Activated CD4-positive, alpha-beta T cell treated with anti-CD3 and anti-CD28 coated beads, Interleukin-2, amount 50 U/mL, for 4 hours (primary cell): ENCODE results near the gene COL27A1.

ENCODE experiments used
- DNase-seq, 2 experiments: peaks; one replicate each; pipeline ENCODE4 v3.0.0-alpha.2; 2020

Gene COL27A1

DNA sequence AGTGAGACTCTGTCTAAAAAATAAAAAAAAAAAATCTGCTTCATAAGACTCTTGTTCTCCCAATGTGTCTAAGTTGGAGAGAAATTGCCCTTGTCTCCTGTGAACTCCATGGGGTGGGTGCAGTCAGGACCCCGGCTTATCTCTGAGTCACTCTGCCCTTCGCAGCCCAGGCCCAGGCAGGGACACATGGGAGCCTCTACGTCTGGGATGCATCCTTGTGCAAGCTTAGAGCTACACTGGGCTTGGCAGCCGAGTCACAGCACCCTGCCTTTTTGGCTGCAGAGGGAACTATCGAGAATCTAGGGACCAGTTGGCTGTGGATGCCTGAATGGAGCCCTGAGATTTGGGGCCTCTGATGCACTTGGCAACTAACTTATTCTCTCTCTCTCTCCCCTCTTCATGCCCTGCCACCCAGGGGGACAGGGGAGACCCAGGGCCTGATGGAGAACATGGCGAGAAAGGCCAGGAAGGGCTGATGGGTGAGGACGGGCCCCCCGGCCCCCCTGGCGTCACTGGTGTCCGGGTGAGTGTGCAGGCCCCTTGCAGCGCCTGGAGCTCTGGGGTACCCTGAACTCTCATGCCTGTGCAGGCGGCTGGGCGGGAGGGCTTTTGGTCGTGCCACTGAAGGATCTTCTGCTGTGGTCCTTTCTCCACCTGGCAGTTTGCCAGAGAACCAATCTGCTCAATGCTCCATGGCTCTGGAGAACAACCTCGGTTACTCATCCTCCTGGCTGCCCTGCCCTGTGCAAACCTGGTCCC, 120.1 kb downstream of the COL27A1 start:
- DNase-seq, result no peak

DNA sequence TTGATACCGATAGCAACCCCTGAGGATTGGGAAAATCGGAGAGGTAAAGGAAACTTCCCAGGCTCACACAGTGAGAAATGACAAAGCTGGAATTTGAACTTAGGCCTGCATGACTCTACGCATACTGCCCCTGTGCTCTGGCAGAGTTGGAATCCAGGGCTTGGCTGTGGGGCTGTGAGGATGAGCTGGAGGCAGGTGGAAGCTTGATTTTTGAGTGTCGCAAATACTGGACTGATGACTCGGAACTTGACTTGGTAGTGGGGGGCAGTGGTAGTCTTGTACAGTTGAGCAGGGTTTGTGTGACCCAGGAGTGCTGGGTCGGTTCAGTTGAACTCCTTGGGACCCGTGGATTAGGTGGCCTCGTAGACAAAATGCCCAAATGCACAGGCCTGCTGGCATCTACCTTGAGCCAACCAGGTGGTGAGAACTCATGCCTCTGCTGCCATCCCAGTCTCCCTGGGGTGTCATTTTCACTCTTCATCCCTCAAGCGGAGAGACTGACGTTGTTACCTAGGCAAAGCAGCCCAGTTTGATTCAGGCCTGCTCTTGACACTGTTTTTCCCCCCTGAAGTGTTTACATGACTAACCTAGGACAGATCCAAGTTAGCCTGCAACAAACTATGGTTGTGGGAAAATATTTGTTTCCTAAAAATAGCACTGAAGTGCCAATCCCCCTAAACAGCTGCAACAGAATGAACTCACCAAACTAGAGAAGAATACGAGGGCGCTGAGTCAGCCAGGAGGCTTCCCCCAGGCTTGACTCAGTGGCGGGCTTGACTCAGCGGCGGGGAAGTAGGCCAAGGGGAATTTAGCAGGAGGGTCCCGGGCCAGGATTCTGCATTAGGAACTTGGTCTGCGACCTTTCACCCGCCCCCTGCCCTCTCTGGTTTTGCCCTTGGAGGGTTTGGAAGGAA, 121.8 kb downstream of the COL27A1 start:
- DNase-seq, result no peak

- no peak for DNase-seq
Observed at GRCh38 chr9:114278356-114278755, 123.0 kb downstream of the COL27A1 start.

- DNase-seq, result no peak
Observed at GRCh38 chr9:114278881-114279570, 123.7 kb downstream of the COL27A1 start.

- no peak for DNase-seq
Observed at GRCh38 chr9:114279693-114280092, 124.4 kb downstream of the COL27A1 start.

DNA sequence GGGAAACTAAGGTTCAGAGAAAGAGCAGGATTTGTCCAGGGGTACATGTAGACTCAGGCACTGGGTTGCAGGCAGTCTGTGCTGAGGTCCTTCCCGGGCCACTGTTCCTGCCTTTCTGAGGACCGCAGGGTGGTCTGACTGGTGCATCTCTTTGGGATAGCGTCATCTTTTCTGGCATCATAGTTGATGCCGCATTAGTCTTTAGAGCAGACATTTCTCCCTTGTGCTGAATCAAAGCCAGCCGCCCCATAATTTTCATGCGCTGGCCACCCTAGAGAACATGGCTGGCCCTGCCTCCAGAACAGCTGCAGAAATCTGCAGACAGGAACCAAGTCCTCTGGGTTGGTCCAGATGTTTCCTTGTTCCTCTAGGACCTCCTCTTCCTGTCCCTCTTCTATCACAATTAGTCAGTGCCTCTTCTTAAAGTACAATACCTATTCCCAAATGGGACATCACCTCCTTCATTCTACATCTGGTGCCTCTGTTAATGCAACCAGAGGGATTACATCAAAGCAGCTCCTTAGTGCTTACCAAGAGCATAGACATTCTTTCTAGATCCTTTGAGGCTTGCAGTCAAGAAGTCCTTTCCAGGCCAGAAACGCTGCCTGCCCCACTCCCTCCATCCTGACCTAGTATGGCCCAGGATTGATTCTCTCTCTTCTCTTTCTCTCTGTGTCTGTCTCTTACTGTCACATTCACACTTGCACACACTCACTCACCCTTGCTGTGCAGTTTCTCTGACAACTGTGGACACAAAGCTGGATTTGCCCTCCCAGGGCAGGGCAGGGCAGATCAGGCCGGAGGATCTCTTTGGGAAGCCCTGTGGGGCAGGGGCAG, 125.5 kb downstream of the COL27A1 start:
- DNase-seq, result no peak

DNA sequence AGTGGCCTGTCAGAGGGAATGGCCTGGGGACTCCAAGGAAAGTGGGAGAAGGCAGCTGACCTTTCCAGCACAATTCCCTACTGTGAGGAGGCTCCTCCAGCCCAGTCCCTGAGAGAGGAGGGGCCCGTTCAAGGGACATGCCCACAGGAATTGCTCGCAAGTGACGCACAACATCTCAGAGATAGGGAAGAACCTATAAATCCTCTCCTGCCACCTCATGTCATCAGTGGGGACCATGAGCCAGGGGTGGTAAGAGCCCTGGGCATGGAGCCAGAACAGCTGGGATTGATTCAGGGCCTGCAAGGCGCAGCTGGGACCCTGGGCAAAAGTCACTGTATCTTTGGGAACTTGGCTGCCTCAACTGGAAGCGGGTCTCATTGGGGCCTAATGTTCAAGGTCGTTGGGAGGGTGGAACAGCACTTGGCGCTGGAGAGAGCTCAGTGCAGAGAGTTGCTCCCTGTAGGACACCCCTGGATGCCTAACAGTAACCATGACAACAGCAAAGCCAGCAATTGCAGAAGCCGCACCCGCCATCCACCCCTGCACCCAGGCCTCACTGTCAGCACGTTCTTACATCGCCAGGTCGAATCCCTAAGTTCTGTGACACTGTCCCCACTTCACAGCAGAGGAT, 126.3 kb downstream of the COL27A1 start:
- no peak for DNase-seq

- DNase-seq, result no peak
Observed at GRCh38 chr9:114282104-114282485, 126.8 kb downstream of the COL27A1 start.

DNA sequence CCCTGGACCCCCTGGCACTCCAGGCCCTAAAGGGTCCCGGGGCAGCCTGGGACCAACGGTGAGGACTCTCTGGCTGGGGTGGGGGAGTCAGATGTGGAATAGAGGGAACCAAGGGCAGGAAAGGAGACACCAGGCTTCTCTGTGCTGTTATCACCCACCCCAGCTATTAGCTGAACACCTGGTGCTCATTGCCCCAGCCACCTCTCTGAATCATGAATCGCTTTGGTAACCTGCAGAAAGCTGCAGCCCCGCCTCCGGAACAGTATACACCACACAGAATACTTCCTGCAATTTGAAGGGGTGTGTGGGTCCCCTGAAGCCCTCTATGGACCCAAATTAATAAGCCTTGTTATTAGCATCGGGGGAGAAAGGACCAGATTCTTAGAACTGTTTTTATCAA, 127.2 kb downstream of the COL27A1 start:
- DNase-seq, result no peak

GRCh38 chr9:114282926-114283325, 127.6 kb downstream of the COL27A1 start:
- DNase-seq, result no peak

DNA sequence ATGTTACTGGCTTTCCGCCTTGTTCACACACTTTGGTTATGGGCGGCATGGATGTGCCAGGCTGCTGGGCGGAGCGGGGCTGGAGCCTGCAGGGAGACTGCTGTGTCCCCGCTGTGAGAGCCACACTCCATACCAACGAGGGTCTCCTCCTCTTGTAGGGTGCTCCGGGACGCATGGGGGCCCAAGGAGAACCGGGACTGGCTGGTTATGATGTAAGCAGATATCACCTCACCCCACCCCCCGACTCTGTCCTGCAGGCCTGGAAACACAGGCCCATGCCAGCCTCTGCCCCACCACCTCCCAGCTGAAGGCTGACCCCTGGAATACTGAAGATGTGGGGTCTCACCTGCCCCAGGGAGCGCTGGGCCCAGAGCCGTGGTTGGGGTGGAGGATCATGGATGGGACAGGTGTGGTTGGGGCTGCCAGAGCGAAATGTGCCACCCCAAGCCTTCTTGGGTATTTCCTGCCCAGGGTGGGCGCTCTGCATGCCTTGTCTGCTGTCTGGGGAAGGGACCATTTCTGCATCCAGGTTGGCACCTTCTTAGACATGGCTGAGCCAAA, 128.3 kb downstream of the COL27A1 start:
- no peak for DNase-seq

DNA sequence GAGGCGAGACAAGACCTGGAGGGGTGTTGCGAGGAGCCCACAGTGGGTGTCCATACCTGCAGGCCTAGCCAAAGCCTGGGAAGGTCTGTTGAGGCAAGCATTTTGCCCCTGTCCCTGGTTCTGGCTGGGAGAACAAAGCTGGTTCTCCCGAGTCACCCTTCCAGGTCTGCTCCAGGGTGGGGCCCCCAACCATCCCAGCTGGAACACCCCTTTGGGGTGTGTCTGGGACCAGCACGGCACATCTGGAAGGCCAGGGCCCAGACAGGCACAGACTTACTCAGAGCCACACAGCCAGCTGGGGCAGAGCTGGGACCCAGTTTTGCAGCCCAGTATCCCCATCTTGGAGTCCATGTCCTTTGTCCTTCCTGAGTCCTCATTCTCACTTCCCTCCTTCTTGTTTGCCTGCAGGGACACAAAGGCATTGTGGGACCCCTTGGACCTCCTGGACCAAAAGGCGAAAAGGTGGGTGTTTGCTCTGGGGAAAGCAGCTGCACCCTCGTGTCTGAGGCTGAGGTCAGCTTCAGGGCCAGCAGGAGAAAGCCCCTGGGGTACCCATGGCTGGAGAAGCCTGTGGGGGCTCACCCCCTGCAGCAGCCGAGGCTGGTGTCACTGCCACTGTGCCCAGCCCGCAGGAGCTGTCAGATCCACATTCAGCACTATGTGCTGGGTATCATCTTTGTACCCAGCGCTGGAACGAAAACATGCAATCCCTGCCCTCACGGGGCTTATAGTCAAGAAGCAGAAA, 129.2 kb downstream of the COL27A1 start:
- no peak for DNase-seq

DNA sequence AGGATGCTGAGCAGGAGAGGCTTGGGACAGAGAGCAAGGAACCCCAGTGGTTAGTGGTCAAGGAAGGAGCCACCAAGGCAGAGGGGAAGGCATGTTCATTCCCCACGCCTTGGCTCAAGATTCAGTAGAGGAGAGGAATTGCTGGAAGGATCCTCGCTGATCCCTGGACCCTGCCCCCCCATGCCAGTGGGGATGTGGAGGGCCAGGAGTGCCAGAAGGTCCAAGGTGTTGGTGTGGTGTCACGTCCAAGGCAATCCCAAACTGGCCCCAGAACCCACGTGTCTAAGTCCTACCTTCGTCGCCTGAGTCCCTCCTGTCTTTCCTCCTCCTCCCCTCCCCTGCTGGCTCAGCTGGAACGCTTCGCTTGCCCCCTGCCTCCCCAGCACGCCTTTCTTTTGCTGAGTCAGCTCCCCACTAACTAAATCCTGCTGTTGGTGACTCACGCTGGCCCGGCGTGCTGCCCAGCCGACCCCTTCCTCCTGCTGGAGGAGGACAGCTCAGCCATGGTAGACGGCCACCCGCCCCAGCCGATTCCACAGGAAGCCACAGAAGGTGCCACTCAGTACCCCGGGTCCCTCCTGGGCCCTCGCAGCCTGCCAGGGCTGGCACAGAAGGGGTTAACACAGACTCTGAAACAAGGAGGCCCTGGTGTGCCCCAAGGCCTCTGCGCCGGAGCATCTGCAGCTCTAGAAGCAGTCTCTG, 130.0 kb downstream of the COL27A1 start:
- no peak for DNase-seq

GRCh38 chr9:114286146-114286679, 130.9 kb downstream of the COL27A1 start:
- DNase-seq, result no peak

- no peak for DNase-seq
Observed at GRCh38 chr9:114287001-114287762, 131.8 kb downstream of the COL27A1 start.

DNA sequence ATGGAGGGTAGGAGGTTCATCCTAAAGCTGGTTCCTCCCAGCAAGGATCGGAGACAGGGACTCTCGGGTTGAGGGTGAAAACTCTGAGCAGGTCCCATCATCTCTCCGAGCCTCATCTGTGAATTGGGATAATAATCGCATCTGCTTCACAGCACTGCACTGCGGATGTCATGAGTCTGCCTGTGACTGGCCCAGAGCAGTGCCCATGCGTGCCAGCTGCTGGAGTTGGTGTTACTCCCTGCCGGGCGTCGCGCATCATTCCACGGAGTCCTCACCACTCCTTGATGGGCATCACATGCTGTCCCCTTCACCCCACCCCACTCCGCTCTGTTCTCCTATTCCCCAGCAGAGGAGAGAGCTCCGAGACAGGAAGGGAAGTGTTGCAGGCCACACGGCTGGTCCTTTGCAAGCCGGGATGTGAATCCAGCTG, 132.4 kb downstream of the COL27A1 start:
- no peak for DNase-seq

- DNase-seq, result no peak
Observed at GRCh38 chr9:114288193-114289091, 133.1 kb downstream of the COL27A1 start.

DNA sequence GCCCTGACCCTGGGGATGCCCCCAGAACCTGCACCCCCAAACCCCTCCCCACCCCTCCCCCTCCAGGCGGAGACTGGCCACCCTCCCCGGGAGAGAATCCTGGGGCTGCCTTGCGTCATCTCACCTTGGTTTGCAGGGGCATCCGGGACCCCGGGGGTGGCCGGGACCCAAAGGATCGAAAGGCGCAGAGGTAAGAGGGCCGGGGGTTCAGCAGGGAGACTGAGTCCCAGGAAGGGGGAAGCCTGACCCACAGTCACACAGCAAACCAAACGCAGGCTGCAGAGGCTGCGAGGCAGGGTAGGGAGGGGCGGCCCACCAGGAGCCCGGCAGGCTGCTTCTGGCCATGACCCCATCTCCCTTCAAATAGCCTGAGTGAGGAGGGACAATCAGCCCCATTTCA, 133.8 kb downstream of the COL27A1 start:
- no peak for DNase-seq
